DOHH2 (cell line): ENCODE measurements around the gene HELZ.

Experiments
- CTCF ChIP-seq: fragments of 200-600 bp; sonication (generic); IDR thresholded peaks from one replicate; pipeline ENCODE4 v1.5.1; 2014; ENCODE audit warnings: antibody characterized with exemption, mild to moderate bottlenecking, low read depth, low read length; ENCODE audit not compliant: poor library complexity, severe bottlenecking
- EZH2phosphoT487 ChIP-seq: fragments of 200-600 bp; sonication (generic); IDR thresholded peaks from 2 replicates; pipeline ENCODE4 v1.6.1; 2017; ENCODE audit warnings: borderline replicate concordance, mild to moderate bottlenecking, antibody characterized with exemption, low read length, moderate library complexity, mixed read lengths

GRCh38 chr17:67156269-67157199 lies 88.5 kb downstream of the HELZ start:
- TF ChIP-seq CTCF, result no peak
- TF ChIP-seq EZH2phosphoT487, result no peak
